ENCODE data around the gene SMARCA4.
"Not testable (repeated sequence)": the region's sequence is repeated elsewhere in the genome, so short reads cannot be mapped to it uniquely, and the experiment has no call there.

Gene SMARCA4

DNA sequence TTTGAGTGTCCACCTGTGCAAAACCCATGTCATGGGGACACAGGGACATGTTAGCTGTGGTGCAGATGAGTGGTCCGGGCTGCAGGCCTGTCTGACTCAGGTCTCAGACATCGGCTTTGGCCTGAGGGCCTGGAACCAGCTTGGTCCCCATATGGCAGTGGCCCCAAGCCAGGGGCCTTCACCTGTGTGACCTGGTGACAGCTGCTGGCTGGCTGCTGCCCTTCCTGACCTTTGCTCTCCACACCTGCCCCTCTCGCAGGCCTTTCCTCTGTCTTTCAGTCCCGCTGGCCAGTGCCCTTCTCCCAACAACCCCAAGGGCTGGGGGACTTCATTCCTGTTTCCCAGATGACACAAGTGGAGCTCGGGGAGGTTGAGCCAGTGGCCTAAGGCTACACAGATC is 105.5 kb downstream of the SMARCA4 start:
- DNase-seq (ENCODE audit: low spot score): no peak

GRCh38 chr19:11067356-11068113 is 106.7 kb downstream of the SMARCA4 start:
- DNase-seq (ENCODE audit: low spot score): peak; percentile 2

- no peak for DNase-seq (ENCODE audit: low spot score)
Observed at GRCh38 chr19:11069561-11069960, 108.7 kb downstream of the SMARCA4 start.

- DNase-seq (ENCODE audit: low spot score): no peak
Observed at GRCh38 chr19:11070123-11070522, 109.3 kb downstream of the SMARCA4 start.

DNA sequence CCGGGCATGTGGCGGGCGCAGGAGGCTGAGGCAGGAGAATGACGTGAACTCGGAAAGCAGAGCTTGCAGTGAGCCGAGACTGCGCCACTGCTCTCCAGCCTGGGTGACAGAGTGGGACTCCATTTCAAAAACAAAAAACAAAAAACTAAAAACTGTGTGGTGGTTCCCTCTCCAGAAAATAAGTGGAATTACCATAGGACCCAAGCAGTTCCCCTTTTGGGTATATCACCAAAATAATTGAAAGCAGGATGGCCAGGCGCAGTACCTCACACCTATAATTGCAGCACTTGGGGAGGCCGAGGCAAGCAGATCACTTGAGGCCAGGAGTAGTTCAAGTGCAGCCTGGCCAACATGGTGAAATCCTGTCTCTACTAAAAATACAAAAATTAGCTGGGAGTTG is 112.7 kb downstream of the SMARCA4 start:
- DNase-seq (ENCODE audit: low spot score): no peak

- not testable (repeated sequence) for DNase-seq (ENCODE audit: low spot score)
Observed at GRCh38 chr19:11076792-11077191, 116.0 kb downstream of the SMARCA4 start.

- DNase-seq (ENCODE audit: low spot score): no peak
Observed at GRCh38 chr19:11078893-11079292, 118.1 kb downstream of the SMARCA4 start.

- no peak for DNase-seq (ENCODE audit: low spot score)
Observed at GRCh38 chr19:11079999-11080398, 119.2 kb downstream of the SMARCA4 start.

GRCh38 chr19:11087870-11088505 is 127.2 kb downstream of the SMARCA4 start:
- DNase-seq (ENCODE audit: low spot score): no peak

GRCh38 chr19:11088506-11089253 is 127.8 kb downstream of the SMARCA4 start:
- no peak for DNase-seq (ENCODE audit: low spot score)

GRCh38 chr19:11089254-11090013 is 128.6 kb downstream of the SMARCA4 start, which contains the start of gene LDLR:
Gene LDLR, plus strand, starts transcription at chr19:11089463. Its CDS starts 86 bp downstream, at chr19:11089549.
- peak; percentile 79 for DNase-seq (ENCODE audit: low spot score)

DNA sequence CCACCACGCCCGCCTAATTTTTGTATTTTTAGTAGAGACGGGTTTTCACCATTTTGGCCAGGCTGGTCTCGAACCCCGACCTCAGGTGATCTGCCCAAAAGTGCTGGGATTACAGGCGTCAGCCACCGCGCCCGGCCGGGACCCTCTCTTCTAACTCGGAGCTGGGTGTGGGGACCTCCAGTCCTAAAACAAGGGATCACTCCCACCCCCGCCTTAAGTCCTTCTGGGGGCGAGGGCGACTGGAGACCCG is 129.1 kb downstream of the SMARCA4 start:
- DNase-seq (ENCODE audit: low spot score): not testable (repeated sequence)

- peak; percentile 94 for DNase-seq (ENCODE audit: low spot score)
Observed at GRCh38 chr19:11090264-11090996, 129.6 kb downstream of the SMARCA4 start.

GRCh38 chr19:11090997-11091702 is 130.3 kb downstream of the SMARCA4 start:
- no peak for DNase-seq (ENCODE audit: low spot score)

GRCh38 chr19:11091703-11092153 is 130.9 kb downstream of the SMARCA4 start:
- DNase-seq (ENCODE audit: low spot score): peak; percentile 68

DNA sequence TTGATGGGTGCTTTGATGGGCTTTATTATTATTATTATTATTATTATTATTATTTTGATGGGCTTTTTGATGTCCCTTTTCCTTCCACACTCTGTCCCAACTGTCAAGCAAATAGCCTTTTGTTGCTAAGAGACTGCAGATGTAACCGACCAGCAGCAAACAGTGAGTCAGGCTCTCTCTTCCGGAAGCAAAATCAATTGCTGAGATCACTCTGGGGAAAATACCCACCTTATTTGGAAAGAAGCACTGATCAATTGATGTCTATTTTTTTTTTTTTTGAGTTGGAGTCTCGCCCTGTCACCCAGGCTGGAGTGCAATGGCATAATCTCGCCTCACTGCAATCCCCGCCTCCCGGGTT is 131.3 kb downstream of the SMARCA4 start:
- DNase-seq (ENCODE audit: low spot score): peak; percentile 55

GRCh38 chr19:11093689-11094238 is 132.9 kb downstream of the SMARCA4 start:
- no peak for DNase-seq (ENCODE audit: low spot score)

DNA sequence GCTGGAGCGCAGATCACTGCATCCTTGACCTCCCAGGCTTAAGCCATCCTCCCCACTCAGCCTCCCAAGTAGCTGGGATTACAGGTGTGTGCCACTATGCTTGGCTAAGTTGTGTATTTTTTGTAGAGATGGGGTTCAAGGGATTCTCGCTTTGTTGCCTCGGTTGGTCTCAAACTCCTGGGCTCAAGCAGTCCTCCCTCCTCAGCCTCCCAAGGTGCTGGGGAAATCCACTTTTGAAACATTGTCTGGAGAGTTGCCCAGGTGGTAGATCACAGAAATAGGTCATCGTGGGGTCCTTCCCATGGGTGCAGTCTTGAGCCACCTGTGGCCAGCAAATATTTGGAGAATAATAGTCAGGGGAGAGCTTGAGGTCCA is 133.7 kb downstream of the SMARCA4 start:
- DNase-seq (ENCODE audit: low spot score): no peak

- peak; percentile 47 for DNase-seq (ENCODE audit: low spot score)
Observed at GRCh38 chr19:11096210-11096841, 135.5 kb downstream of the SMARCA4 start.

DNA sequence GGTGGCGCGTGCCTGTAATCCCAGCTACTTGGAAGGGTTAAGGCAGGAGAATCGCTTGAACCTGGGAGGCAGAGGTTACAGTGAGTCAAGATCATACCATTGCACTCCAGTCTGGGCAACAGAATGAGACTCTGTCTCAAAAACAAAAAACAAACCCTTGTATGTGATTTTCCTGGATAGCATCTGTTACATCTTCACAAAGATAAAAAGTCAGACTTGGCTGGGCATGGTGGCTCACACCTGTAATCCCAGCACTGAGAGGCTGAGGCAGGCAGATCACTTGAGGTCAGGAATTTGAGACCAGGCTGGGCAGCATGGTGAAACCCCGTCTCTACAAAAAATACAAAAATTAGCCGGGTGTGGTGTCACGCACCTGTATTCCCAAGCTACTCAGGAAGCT is 136.5 kb downstream of the SMARCA4 start:
- not testable (repeated sequence) for DNase-seq (ENCODE audit: low spot score)
